A375 (cell line): ENCODE data around the gene CAPN7. TPM values are rescaled to one million over a fixed set of nuclear protein-coding genes. Genes with fewer than 3 reads are reported as not detected.

Source experiments
- total RNA-seq: library from RNA; depleted of rRNA; stranded (reverse); fragments of >200 nt; shearing (Covaris generic); gene quantifications from 2 replicates; pipeline ENCODE4 v1.2.3, GENCODE V29; 2014; rRNA removed

Gene CAPN7
- total RNA-seq, result 31.2 and 42.1 TPM in 2 replicates

GRCh38 chr3:15205934-15206661 is at the start of gene CAPN7:
CAPN7 (plus strand) TSS chr3:15206246; CDS start chr3:15206496, 250 bp downstream.

Other genes starting within 250 kb of the CAPN7 start
- 34.6 and 37.0 TPM in 2 replicates for gene MRPS25, start 140.9 kb upstream of the CAPN7 start, total RNA-seq
- gene RBSN, start 107.1 kb upstream of the CAPN7 start, total RNA-seq, result 17.1 and 17.3 TPM in 2 replicates
- gene SH3BP5, start 126.3 kb downstream of the CAPN7 start, total RNA-seq, result 8.3 and 9.3 TPM in 2 replicates
- gene METTL6, start 221.3 kb downstream of the CAPN7 start, total RNA-seq, result 23.0 and 27.6 TPM in 2 replicates
- 36.6 and 37.3 TPM in 2 replicates for gene EAF1, start 221.4 kb downstream of the CAPN7 start, total RNA-seq